GM21528 (cell line): ENCODE measurements around the gene ADGRV1.
"Not testable (repeated sequence)": the region's sequence is repeated elsewhere in the genome, so short reads cannot be mapped to it uniquely, and the experiment has no call there.

Experiments
- ATAC-seq: cut with Tn5 transposase; IDR thresholded peaks from one replicate; pipeline ENCODE4 v1.9.1; 2021; ENCODE audit warnings: mild to moderate bottlenecking, moderate library complexity; ENCODE audit not compliant: unreplicated experiment, low FRiP score

Gene ADGRV1

DNA sequence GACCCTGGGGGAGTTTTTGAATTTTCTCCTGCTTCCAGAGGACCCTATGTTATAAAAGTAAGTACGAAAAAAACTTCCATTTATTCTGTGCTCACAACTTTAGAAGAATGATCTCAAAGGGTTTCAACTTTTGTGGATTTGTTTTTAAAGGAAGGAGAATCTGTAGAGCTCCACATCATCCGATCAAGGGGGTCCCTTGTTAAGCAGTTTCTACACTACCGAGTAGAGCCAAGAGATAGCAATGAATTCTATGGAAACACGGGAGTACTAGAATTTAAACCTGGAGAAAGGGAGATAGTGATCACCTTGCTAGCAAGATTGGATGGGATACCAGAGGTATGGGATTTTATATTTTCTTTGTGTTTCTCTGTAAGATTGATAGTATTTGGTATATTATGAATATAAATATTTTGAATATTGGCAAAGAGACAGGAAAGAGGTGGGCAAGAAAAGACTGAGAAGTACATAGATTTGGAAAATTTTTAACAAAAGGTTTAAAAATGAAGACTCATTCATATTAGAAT lies 84.2 kb downstream of the ADGRV1 start:
- no peak for ATAC-seq

DNA sequence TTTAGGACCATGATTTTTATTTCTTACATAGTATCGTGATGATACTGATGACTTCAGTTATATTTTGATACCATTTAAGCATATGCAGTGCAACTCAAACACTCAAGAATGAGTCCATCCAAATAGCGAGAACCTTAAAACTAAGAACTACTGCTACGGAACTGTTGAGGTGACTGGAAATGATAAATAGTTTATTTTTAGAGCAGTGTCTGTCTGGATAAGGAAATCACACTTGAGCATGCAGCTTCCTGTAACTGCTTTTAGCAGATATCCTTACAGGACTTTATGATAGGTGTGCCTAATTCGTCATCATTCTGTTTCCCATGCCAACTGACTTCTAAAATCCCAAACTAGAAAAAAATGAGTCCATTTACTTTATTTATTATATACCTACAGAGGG lies 85.5 kb downstream of the ADGRV1 start:
- no peak for ATAC-seq

DNA sequence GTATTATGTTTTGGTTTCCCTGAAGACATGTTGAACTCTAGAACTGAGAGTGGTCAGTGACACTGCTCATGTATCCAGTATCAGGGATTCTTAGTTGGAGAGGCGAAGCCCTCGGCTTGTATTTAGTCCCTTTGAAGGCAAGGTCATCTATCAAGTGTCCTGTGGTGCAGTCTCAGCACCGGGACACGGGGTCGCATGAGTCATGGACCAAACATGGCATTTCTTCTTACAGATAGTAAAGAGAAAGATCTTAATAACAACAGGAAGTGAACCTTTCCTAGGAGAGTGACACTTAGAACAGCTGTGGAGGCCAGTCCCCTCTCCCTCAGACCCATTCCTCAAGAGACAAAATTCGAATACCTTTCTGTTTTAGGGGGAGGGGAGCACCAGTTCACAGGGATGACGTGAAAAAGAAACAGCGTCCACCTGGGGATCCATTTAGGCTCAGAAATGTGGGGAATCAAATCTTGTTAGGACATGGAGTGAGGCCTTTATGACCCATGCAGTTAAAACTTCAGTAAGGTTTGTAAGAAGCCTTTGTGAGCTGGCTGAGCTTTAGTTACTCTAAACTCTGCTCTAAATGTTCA lies 86.5 kb downstream of the ADGRV1 start:
- ATAC-seq = no peak

DNA sequence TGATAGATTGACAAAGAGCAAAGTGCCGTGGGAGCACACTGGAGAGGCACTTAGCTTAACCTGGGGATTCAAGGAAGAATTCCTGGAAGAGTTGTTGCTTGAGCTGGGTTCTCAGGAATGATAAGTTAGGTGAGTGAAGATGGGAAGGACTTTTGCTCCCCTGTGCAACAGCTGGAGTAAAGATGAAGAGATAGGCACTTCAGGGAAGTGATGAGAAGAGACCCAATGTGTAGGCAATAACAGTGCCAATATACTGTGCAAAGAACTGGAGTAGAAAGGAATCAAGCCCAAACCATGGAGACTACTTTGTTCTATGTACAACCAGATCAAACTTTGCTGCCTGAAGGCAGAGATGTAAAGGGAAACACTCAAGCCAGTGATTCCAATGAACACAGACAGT lies 92.2 kb downstream of the ADGRV1 start:
- no peak for ATAC-seq

DNA sequence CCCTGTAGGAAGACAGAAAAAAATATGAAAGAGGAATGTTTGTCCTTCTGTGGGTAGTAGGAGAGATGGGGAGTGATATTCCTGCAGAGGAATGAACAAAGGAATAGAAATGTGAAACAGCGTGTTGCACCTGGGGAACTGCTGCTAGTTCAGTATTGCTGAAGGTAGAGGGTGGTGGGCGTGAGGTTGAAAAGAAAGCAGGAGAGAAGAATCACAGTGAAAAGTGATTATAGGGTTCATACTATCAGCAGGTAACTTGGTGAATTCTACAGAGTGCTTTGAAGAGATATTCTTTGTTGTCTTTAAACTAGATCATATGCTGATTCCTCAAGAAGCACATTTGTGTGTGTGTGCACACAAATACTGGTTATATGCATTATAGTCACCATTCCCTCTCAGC lies 95.6 kb downstream of the ADGRV1 start:
- no peak for ATAC-seq

DNA sequence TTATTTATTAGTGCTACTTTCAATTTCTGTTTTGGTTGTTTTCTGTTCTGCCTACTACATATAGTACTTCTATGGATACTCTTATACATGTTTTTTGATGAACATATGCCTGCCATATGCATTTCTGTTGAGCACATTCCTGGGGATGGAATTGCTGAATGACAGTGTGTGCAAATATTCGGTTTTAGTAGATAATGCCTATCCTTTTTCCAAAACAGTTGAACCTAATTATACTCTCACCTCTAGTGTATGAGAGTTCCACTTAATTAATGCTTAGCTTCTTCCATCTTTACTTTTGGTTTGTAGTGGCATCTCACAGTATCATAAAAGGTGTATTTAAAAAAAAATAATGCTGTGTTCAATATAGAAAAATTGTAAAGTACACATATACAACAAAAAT lies 96.8 kb downstream of the ADGRV1 start:
- ATAC-seq = no peak

DNA sequence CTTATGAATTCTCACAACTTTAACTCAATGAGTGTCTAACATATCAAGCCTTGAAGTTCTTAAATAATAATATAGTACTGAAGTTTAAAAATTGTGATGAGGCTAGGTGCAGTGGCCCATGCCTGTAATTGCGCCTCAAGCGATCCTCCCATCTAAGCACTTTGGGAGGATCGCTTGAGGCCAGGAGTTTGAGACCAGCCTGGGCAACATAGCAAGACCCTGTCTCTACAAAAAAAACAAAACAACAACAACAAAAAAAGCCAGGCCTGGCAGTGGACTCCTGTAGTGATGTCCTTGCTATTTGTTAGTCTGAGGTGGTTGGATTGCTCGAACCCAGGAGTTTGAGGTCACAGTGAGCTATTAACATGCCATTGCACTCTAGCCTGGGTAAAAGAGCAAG lies 98.4 kb downstream of the ADGRV1 start:
- ATAC-seq = no peak

DNA sequence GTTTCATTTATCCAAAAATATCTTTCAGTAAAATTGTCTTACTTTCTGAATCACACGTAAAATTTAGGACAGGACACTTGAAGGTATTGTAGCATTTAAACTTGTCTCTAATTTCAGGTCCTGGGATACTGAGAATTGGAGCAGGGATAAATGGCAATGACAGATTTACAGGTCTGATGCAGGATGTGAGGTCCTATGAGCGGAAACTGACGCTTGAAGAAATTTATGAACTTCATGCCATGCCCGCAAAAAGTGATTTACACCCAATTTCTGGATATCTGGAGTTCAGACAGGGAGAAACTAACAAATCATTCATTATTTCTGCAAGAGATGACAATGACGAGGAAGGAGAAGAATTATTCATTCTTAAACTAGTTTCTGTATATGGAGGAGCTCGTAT lies 99.2 kb downstream of the ADGRV1 start:
- ATAC-seq = no peak

DNA sequence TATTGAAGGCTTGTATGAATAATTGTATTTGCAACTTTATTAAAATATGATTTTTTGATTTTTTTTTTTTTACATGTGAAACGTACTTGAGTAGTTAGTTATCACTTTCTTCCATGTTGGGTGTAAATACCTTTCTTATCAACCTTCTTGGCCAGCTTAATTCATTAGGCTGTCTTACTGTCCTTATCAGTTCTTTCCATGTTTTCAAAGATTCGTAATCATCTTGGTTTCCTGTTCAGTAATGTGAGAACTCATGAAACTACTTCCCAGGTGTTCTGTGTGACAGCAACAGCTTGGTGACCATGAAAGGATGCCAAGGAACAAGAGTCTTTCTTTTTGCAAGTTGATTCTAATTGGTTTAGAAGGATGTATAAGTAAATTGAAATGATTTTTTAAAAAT lies 100.0 kb downstream of the ADGRV1 start:
- no peak for ATAC-seq

DNA sequence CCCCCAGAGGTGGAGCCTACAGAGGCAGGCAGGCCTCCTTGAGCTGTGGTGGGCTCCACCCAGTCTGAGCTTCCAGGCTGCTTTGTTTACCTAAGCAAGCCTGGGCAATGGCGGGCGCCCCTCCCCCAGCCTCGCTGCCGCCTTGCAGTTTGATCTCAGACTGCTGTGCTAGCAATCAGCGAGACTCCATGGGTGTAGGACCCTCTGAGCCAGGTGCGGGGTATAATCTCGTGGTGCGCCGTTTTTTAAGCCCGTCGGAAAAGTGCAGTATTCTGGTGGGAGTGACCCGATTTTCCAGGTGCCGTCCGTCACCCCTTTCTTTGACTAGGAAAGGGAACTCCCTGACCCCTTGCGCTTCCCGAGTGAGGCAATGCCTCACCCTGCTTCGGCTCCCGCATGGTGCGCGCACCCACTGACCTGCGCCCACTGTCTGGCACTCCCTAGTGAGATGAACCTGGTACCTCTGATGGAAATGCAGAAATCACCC lies 109.5 kb downstream of the ADGRV1 start:
- not testable (repeated sequence) for ATAC-seq

DNA sequence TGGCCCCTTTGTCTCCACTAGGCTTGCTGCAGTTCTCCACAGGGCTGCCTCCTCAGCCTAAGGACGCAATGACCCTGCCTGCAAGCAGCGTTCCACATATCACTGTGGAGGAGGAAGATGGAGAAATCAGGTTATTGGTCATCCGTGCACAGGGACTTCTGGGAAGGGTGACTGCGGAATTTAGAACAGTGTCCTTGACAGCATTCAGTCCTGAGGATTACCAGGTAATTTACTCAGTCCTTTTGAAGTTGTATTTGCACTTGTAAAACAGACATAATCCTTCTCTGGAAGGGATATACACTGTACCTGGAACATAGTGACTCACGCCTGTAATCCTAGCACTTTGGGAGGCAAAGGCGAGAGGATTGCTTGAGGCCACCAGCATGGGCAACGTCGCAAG lies 116.6 kb downstream of the ADGRV1 start:
- ATAC-seq = no peak

DNA sequence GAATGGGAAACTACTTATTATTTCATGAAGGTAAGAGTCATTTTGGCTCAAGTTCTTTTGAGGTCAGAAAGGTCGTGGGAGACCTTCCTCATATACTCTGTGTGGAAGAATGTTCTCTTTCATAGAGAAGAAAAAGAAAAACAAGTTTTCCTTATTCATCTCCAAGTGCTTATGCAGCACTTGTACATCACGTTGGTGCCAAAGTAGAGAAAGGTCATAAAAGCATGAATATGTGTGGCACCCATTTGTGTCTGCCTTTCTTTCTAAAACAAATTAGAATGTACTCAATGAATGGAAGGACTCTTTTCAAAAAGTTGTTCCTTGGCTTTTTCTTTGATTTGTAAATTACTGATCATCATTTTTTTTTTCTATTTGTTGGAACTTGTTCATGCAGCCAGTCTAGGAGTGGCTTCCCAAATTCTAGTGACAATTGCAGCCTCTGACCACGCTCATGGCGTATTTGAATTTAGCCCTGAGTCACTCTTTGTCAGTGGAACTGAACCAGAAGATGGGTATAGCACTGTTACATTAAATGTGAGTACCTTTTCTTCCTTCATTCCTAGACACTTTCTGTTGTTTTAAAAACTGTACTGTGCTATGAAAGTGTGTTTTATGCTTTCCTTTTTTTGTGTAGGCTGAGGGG lies 122.4 kb downstream of the ADGRV1 start:
- no peak for ATAC-seq

DNA sequence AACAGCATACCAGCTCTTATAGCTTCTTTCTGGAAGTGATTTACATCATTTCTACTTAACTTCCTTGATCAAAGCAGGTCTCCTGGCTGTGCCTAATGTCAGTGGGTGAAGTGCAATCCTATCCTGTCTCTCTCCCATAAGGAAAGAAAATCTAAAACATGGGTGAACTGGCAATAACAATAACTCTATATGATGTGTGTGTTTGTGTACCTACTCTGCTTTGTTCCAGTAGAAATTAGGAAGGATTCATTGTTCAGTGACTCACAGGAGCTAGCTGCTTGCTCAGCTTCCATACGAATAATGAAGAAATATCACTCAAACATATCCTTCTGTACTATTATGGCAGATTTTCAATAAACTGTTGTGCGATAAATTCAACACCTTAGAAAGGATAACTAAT lies 123.7 kb downstream of the ADGRV1 start:
- ATAC-seq = no peak

DNA sequence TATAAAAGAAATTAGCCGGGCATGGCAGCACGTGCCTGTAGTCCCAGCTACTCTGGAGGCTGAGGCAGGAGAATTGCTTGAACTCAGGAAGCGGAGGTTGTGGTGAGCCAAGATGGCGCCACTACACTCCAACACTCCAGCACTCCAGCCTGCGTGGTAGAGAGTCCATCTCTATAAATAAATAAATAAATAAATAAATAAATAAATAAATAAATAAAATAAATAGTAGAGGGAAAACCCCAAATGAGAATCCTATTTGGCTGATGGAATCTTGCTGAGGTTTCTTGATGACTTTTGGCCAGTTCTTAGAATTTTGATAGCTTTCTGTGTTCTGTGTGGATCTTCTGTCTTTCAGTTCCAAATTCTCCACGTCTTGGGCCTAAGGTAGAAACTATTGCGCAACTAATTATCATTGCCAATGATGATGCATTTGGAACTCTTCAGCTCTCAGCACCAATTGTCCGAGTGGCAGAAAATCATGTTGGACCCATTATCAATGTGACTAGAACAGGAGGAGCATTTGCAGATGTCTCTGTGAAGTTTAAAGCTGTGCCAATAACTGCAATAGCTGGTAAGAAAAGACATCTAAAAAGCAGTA lies 126.9 kb downstream of the ADGRV1 start:
- no peak for ATAC-seq

DNA sequence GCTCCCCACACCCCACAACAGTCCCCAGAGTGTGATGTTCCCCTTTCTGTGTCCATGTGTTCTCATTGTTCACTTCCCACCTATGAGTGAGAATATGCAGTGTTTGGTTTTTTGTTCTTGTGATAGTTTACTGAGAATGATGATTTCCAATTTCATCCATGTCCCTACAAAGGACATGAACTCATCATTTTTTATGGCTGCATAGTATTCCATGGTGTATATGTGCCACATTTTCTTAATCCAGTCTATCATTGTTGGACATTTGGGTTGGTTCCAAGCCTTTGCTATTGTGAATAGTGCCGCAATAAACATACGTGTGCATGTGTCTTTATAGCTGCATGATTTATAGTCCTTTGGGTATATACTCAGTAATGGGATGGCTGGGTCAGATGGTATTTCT lies 127.8 kb downstream of the ADGRV1 start:
- not testable (repeated sequence) for ATAC-seq

DNA sequence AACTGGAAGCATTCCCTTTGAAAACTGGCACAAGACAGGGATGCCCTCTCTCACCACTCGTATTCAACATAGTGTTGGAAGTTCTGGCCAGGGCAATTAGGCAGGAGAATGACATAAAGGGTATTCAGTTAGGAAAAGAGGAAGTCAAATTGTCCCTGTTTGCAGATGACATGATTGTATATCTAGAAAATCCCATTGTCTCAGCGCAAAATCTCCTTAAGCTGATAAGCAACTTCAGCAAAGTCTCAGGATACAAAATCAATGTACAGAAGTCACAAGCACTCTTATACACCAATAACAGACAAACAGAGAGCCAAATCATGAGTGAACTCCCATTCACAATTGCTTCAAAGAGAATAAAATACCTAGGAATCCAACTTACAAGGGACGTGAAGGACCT lies 128.9 kb downstream of the ADGRV1 start:
- ATAC-seq = not testable (repeated sequence)

DNA sequence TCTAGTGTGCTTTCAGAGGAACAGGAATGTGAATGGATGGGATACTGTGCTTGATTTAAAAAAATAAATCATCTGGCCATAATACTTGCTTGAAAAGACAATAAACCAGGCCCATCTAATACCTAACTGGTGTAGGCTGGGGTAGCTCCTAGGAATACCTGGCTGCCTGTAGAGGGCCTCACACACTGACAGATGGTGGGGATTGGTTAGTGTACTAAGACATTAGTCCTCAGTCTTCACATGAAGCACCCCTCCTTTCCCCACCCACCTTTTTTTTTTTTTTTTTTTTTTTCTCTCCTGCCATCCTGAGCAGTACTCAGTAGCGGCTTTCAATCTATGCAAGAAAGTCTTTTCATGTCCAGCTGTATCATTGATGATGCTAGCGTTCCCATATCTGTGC lies 130.5 kb downstream of the ADGRV1 start:
- no peak for ATAC-seq

DNA sequence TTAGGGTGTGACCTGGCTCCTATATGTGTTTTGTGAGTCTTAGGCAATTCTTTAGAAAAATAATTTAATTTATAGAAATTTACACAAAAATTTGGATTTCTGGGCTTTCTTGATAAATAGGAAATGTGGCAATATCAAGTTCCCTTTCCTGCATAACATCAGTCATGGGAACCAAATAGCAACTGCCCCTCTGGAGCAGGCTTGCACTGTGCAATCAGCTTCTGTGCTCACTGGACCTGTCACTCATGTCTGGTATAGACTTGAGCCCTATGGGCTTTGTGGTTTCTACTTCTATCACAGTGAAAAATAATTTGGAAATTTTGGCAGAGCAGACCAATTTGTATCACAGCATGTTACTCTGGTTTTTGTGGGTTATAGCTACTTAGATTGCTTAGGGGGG lies 131.7 kb downstream of the ADGRV1 start:
- no peak for ATAC-seq

DNA sequence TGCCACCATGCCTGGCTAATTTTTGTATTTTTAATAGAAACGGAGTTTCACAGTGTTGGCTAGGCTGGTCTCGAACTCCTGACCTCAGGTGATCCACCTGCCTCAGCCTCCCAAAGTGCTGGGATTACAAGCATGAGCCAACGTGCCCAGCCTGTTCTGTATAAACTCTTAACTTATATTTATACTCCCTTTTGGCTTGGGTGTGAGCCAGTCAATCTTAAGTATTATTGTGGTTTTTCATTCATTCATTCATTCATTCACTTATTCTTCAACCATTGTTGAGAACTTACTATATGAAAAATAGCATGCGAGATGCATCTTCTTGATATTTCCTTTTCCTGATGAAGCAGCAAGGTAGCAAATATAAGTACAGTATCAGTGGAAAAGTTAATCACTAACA lies 132.9 kb downstream of the ADGRV1 start:
- ATAC-seq = no peak

DNA sequence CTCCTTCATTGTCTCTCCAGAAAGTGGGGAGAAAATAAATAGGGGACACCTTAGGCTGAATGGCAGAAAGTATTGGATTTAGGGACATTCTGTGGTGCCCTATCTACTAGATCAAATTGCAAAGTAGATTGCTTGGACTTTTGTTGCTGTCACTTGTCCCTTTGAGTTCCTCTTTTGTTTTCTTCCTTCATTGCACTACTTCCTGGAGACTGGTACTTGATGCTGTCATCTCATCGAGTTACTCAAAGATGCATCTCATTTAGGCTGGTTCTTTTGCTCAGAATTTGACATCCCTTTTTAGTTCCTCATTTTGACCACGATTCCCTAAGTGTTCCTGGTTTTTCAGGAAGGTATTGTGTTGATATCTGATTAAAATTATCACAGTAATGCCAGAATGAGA lies 137.6 kb downstream of the ADGRV1 start:
- no peak for ATAC-seq

DNA sequence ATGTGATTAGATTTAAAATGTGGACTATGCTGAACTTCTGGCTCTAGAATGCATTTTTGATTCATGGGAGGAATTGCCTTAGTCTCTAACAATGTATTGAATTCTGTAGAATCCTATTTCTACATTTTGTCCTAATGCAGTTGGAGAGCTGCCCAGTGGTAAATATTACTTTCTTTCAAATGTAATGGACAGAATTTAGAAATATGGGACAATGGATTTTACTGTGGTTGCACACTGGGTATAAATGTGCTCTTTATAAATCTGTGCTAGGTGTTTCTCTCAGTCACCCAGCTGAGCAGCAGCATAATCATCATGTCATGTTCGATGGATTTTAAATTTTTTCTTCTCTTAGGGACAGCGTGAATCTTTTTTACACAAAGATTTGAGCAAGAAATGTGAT lies 141.7 kb downstream of the ADGRV1 start:
- no peak for ATAC-seq

DNA sequence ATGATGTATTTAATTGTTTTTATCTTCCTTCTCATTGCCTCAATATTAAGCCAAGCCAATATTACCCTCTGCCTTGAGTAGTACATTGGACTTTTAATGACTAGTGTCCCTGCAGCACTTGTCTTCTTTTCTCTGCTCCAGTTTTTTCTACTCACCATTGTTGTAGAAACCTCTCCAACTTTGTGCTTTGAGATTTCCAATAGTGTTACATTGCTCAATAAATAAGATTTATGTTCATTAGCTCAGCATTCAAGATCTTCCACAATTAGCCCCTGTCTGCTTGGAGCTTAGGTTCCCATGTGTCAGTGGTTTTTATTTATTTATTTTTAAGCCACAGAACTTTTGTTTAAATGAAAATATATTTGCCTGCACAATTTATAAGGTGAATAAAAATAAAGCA lies 145.3 kb downstream of the ADGRV1 start:
- ATAC-seq = no peak
